Upper lobe of left lung (tissue), 4 donors: ENCODE data around the gene LRRC39.

ENCODE experiments used
- EP300 ChIP-seq, 4 donors: sonication (generic); formaldehyde crosslinking; IDR thresholded peaks; one replicate each; pipeline ENCODE4 v1.5.1; 2017; ENCODE audit warnings: antibody characterized with exemption in 4 of 4, control low read depth in 2 of 4
- POLR2A ChIP-seq, 4 donors: fragments of 450-650 bp; IDR thresholded peaks; one replicate each; pipeline ENCODE4 v1.5.1; 2016 to 2017; ENCODE audit warnings: antibody characterized with exemption in 4 of 4, mild to moderate bottlenecking in 2 of 4

DNA sequence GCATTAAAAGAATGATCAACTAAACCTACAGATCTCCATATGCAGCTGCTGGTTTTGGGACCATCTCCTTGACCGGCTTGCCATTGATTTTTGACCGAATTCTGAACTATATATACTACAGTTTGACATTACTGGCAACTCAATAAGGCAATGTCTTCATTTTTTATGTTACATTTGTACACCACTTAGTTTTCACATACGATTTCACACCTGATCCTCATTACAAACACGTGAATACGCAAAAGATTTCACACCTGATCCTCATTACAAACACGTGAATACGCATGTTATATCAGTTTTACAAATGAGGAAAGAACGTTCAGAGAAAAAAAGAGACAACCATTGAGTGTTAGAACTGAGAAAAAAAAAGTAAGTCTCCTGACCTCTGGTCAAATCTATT is 46.4 kb downstream of the LRRC39 start:
- no peak for TF ChIP-seq EP300 (IDR thresholded peaks at IDR 0.05)
- TF ChIP-seq POLR2A (IDR thresholded peaks at IDR 0.05) = no peak
